Smooth muscle cell (in vitro differentiated cells): ENCODE measurements around the gene SCFD2. TPM values are rescaled to one million over a fixed set of nuclear protein-coding genes. Genes with fewer than 3 reads are reported as not detected.

Experiments used
- DNase-seq: peaks from one replicate; lab custom pipeline; 2025; ENCODE audit not compliant: unreplicated experiment; lab: John Stamatoyannopoulos, UW
- H2AFZ ChIP-seq: fragments of 200-600 bp; sonication (generic); 2 replicates; pipeline ENCODE4 v1.6.0; 2016; ENCODE audit warnings: antibody characterized with exemption, low read depth, mild to moderate bottlenecking
- H3F3A ChIP-seq: fragments of 200-600 bp; sonication (generic); 2 replicates; pipeline ENCODE4 v1.6.0; 2017; ENCODE audit warnings: antibody characterized with exemption, low read depth
- H3K27ac ChIP-seq: fragments of 200-600 bp; sonication (generic); 2 replicates; pipeline ENCODE4 v1.5.1; 2016; ENCODE audit warnings: low read depth, mild to moderate bottlenecking
- H3K27me3 ChIP-seq: fragments of 200-600 bp; sonication (generic); 2 replicates; pipeline ENCODE4 v1.6.1; 2016; ENCODE audit warnings: low read depth, mild to moderate bottlenecking
- H3K36me3 ChIP-seq: fragments of 200-600 bp; sonication (generic); 2 replicates; pipeline ENCODE4 v1.5.1; 2016; ENCODE audit warnings: low read depth
- H3K4me1 ChIP-seq: fragments of 200-600 bp; sonication (generic); 2 replicates; pipeline ENCODE4 v1.5.1; 2016; ENCODE audit warnings: low read depth
- H3K4me2 ChIP-seq: fragments of 200-600 bp; sonication (generic); 2 replicates; pipeline ENCODE4 v1.6.0; 2016; ENCODE audit warnings: mild to moderate bottlenecking
- H3K4me3 ChIP-seq: fragments of 200-600 bp; sonication (generic); 2 replicates; pipeline ENCODE4 v1.5.1; 2016; ENCODE audit warnings: mild to moderate bottlenecking
- H3K79me2 ChIP-seq: fragments of 200-600 bp; sonication (generic); 2 replicates; pipeline ENCODE4 v1.6.0; 2016; ENCODE audit warnings: low read depth, mild to moderate bottlenecking
- H3K9ac ChIP-seq: fragments of 200-600 bp; sonication (generic); 2 replicates; pipeline ENCODE4 v1.6.0; 2016; ENCODE audit warnings: low read depth
- H3K9me3 ChIP-seq: fragments of 200-600 bp; sonication (generic); replicated peaks from 2 replicates; pipeline ENCODE4 v1.5.1; 2016; ENCODE audit warnings: low read depth
- H4K20me1 ChIP-seq: fragments of 200-600 bp; sonication (generic); 2 replicates; pipeline ENCODE4 v1.6.0; 2016; ENCODE audit warnings: low read depth
- WGBS: methylation state at CpG from one replicate; pipeline ENCODE4 v1.1.7; 2016; ENCODE audit warnings: low lambda C conversion rate; 5-methylcytosine and 5-hydroxymethylcytosine counted together
- polyA plus RNA-seq: library from polyadenylated mRNA; unstranded; fragments of >200 nt; fragmentation: Nextera tagmentation; extraction: Ambion mirVana; gene quantifications from 2 replicates; pipeline ENCODE4 v1.2.1, GENCODE V29; 2016
- total RNA-seq: library from RNA; depleted of rRNA; stranded (reverse); fragments of >200 nt; gene quantifications from 2 replicates; pipeline ENCODE4 v1.2.3, GENCODE V29; 2014
- TF ChIP-seq, protein P1 (sequence below): fragments of 200-600 bp; sonication (generic); IDR thresholded peaks from 2 replicates; pipeline ENCODE4 v1.5.1; 2017; ENCODE audit warnings: borderline replicate concordance, mild to moderate bottlenecking, antibody characterized with exemption; ENCODE audit not compliant: insufficient read depth, poor library complexity, severe bottlenecking

SCFD2 gene
- total and polyA plus RNA-seq, 2 experiments from 2014 or later: 7.8 to 11.4 TPM

DNA sequence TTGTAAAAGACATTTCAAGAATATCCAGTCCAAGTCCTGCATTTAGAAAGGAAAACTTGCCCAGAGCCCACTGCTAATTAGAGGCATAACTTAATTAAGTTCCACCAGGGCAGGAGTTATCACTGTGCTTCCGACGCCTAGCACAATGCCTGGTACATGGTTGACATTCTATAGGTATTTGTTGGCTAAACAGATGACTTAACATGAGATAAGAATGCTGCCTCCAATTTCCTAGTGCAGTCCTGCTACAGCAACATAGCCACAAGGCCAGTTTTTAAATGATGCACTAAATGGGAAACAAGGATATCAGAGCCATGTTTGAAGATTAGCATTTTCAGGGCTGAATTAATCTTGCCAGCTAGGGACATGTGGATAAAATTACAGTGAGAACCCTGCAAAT lies 339.6 kb downstream of the SCFD2 start:
- Histone ChIP-seq H2AFZ (no peak overlapping the region), H3K27ac (peak overlapping the region; percentile 32), H3K4me3 (no peak overlapping the region), H3K9ac (no peak overlapping the region), H3K4me1 (no peaks in the 10 kb centered on the region), H3K36me3 (no peaks in the 10 kb centered on the region), H3K27me3 (no peaks in the 10 kb centered on the region), H3K79me2 (no peaks in the 10 kb centered on the region), H3F3A (no peaks in the 10 kb centered on the region), H3K9me3 (no peaks in the 10 kb centered on the region), H3K4me2 (peak overlapping the region; percentile 23), H4K20me1 (no peaks in the 10 kb centered on the region)
- TF ChIP-seq, protein P1, sequence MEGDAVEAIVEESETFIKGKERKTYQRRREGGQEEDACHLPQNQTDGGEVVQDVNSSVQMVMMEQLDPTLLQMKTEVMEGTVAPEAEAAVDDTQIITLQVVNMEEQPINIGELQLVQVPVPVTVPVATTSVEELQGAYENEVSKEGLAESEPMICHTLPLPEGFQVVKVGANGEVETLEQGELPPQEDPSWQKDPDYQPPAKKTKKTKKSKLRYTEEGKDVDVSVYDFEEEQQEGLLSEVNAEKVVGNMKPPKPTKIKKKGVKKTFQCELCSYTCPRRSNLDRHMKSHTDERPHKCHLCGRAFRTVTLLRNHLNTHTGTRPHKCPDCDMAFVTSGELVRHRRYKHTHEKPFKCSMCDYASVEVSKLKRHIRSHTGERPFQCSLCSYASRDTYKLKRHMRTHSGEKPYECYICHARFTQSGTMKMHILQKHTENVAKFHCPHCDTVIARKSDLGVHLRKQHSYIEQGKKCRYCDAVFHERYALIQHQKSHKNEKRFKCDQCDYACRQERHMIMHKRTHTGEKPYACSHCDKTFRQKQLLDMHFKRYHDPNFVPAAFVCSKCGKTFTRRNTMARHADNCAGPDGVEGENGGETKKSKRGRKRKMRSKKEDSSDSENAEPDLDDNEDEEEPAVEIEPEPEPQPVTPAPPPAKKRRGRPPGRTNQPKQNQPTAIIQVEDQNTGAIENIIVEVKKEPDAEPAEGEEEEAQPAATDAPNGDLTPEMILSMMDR: no peak
- DNase-seq: no peak
- WGBS: 8% methylated on average over 2 of the region's 2 CpGs

DNA sequence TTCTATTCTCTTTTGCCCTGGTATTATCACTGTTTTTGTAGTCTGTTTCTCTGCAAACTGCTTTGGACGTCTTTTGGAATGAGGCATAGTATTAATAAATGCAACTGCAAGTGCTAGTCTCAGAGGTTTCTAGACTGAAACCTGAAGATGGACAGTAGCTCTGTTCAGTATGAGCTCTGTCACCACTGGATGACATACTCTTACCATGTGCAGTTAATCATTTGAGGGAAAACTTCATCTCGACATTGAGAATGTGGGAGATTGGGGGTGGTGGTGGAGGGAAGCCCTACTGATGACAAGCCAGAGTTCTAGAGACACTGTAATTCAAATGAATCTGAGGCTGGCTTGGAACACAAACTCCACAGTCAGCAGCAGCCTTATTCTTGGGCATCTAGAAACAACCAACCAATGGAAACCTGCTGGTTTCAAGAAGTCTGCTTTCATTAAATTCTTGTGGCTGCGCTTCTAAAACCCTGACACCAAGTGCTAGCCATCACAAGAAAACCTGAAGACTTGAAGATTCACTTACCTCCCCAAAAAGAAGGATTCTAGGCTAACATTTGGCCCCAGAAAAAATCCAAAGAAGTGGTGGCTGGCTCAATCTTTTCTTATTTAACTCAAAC lies 342.1 kb downstream of the SCFD2 start:
- no peaks in the 10 kb centered on the region for H3K79me2 ChIP-seq
- no peaks in the 10 kb centered on the region for H3K27me3 ChIP-seq
- no peak overlapping the region for H2AFZ ChIP-seq
- no peak for DNase-seq
- TF ChIP-seq, protein P1: no peak
- no peak overlapping the region for H3K27ac ChIP-seq
- no peaks in the 10 kb centered on the region for H4K20me1 ChIP-seq
- H3K4me2 ChIP-seq: no peak overlapping the region
- no peak overlapping the region for H3K4me3 ChIP-seq
- H3K9ac ChIP-seq: no peak overlapping the region
- H3K9me3 ChIP-seq: no peaks in the 10 kb centered on the region
- WGBS: 86% methylated on average over 3 of the region's 3 CpGs
- H3K4me1 ChIP-seq: peaks cover 7% of the 10 kb centered on the region
- H3K36me3 ChIP-seq: no peaks in the 10 kb centered on the region
- H3F3A ChIP-seq: peaks cover 7% of the 10 kb centered on the region

DNA sequence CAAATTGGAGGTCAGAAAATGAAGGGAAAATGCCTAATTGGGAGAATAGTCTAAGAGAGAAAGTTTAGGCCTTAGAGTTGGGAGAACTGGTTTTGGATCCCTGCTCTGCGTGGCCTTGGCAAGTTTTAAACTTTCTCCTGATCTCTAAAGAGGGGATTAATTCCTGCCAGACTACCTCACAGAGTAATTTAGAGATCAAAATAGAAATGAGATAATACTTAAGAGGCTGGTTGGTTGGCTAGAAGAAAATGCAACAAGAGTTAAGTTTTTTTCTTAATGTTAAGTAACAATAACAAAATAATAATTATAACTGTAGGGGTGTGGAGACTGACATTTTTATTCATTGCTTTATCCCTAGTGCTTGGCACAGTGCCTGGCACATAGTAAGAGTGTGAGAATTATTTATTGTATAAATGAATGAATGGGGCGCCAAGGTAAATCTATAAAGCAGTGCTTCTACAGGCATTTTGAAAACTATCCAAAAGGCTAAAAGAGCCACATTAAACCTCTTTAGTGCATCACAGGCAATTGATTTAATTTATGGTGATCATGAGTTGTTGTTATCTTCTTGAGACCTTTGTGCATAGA lies 343.3 kb downstream of the SCFD2 start:
- WGBS: 70% methylated on average over 2 of the region's 2 CpGs
- H3F3A ChIP-seq: peaks cover 7% of the 10 kb centered on the region

More for the DNA sequence above, 343.3 kb downstream of the SCFD2 start:
- TF ChIP-seq, protein P1: no peak
- Histone ChIP-seq H3K4me3 (no peak overlapping the region), H3K27me3 (no peaks in the 10 kb centered on the region), H3K9ac (no peak overlapping the region), H3K4me2 (no peak overlapping the region), H3K4me1 (peaks cover 7% of the 10 kb centered on the region), H4K20me1 (no peaks in the 10 kb centered on the region), H3K36me3 (no peaks in the 10 kb centered on the region), H3K79me2 (no peaks in the 10 kb centered on the region), H2AFZ (no peak overlapping the region), H3K9me3 (no peaks in the 10 kb centered on the region), H3K27ac (no peak overlapping the region)
- DNase-seq: no peak
